Thymus (tissue), 11 donors: ENCODE measurements around the gene ANO2. TPM values are rescaled to one million over a fixed set of nuclear protein-coding genes. Genes with fewer than 3 reads are reported as not detected.
A peak's percentile ranks its signal among the peaks of the same experiment; 100 is the strongest.

Source experiments
- DNase-seq, 9 donors: peaks; one replicate each; pipeline ENCODE4 v3.0.0-alpha.2; 2013; ENCODE audit warnings: low spot score in 9 of 9, low read depth in 6 of 9, missing footprints in 1 of 9
- H3K27ac ChIP-seq, 2 donors: one replicate each; pipeline ENCODE4 v1.5.1; 2013; ENCODE audit warnings: control low read depth in 1 of 2, low read depth in 1 of 2, low read length in 1 of 2, mild to moderate bottlenecking in 1 of 2, moderate library complexity in 1 of 2
- H3K27me3 ChIP-seq, 2 donors: one replicate each; pipeline ENCODE4 v1.5.1; 2013; ENCODE audit warnings: low read length in 1 of 2; ENCODE audit not compliant: control insufficient read depth in 2 of 2, insufficient read depth in 1 of 2
- H3K36me3 ChIP-seq, 2 donors: one replicate each; pipeline ENCODE4 v1.5.1; 2013; ENCODE audit warnings: low read length in 1 of 2, mild to moderate bottlenecking in 1 of 2, moderate library complexity in 1 of 2; ENCODE audit not compliant: control insufficient read depth in 2 of 2, insufficient read depth in 2 of 2
- H3K4me1 ChIP-seq, 2 donors: one replicate each; pipeline ENCODE4 v1.5.1; 2013; ENCODE audit warnings: low read length in 2 of 2; ENCODE audit not compliant: control insufficient read depth in 2 of 2, insufficient read depth in 2 of 2
- H3K4me3 ChIP-seq, 2 donors: one replicate each; pipeline ENCODE4 v1.5.1; 2013; ENCODE audit warnings: low read length in 2 of 2, control low read depth in 1 of 2, mild to moderate bottlenecking in 1 of 2
- H3K9me3 ChIP-seq, 2 donors: one replicate each; pipeline ENCODE4 v1.5.1; 2013; ENCODE audit warnings: low read length in 1 of 2, mild to moderate bottlenecking in 1 of 2; ENCODE audit not compliant: control insufficient read depth in 2 of 2, insufficient read depth in 1 of 2
- WGBS: extraction: QIAGEN DNeasy Blood & Tissue Kit; methylation state at CpG from one replicate; pipeline ENCODE4 v1.1.7; 2013; 5-methylcytosine and 5-hydroxymethylcytosine counted together
- polyA plus RNA-seq: library from polyadenylated mRNA; stranded (reverse); fragments of 200-250 nt; gene quantifications from one replicate; pipeline ENCODE4 v1.2.3, GENCODE V29; 2013
- total RNA-seq: library from RNA; stranded (reverse); fragments of 120-200 nt; gene quantifications from one replicate; pipeline ENCODE4 v1.2.4, GENCODE V29; 2013
- donor health status: healthy.

The ANO2 gene
- total and polyA plus RNA-seq, 2 donors: 0.57 to 1.4 TPM

GRCh38 chr12:5952031-5952430, 7.0 kb upstream of the ANO2 start:
- Histone ChIP-seq H3K4me1 (peaks cover 0 to 25% of the 10 kb centered on the region in 2 donors), H3K27ac (no peak overlapping the region), H3K27me3 (peaks cover 0 to 4% of the 10 kb centered on the region in 2 donors), H3K9me3 (no peaks in the 10 kb centered on the region), H3K4me3 (no peak overlapping the region), H3K36me3 (no peaks in the 10 kb centered on the region)
- WGBS: 96% methylated on average over 3 of the region's 3 CpGs
- no peak for DNase-seq

- Histone ChIP-seq H3K9me3 (no peaks in the 10 kb centered on the region), H3K27me3 (peaks cover 32 to 38% of the 10 kb centered on the region in 2 donors), H3K27ac (peak overlapping the region in 1 of 2 donors; percentile 12), H3K36me3 (no peaks in the 10 kb centered on the region), H3K4me1 (peaks cover 0 to 31% of the 10 kb centered on the region in 2 donors), H3K4me3 (no peak overlapping the region)
- 35% methylated on average over 3 of the region's 3 CpGs for WGBS
- DNase-seq: no peak
Measured at GRCh38 chr12:5948696-5949095, 3.6 kb upstream of the ANO2 start.

GRCh38 chr12:5947006-5947405, 1.9 kb upstream of the ANO2 start:
- Histone ChIP-seq H3K27me3 (peaks cover 34 to 43% of the 10 kb centered on the region in 2 donors), H3K36me3 (no peaks in the 10 kb centered on the region), H3K4me3 (no peak overlapping the region), H3K9me3 (no peaks in the 10 kb centered on the region), H3K27ac (no peak overlapping the region), H3K4me1 (peaks cover 0 to 31% of the 10 kb centered on the region in 2 donors)
- DNase-seq: no peak
- WGBS: 92% methylated on average over 1 of the region's 1 CpG

GRCh38 chr12:5946388-5946787, 1.3 kb upstream of the ANO2 start:
- H3K36me3 ChIP-seq: no peaks in the 10 kb centered on the region

GRCh38 chr12:5944688-5945070, 380 bp downstream of the ANO2 start:
- Histone ChIP-seq H3K27ac (no peak overlapping the region), H3K9me3 (no peaks in the 10 kb centered on the region), H3K27me3 (peaks cover 34 to 43% of the 10 kb centered on the region in 2 donors), H3K36me3 (no peaks in the 10 kb centered on the region), H3K4me1 (peaks cover 0 to 17% of the 10 kb centered on the region in 2 donors), H3K4me3 (no peak overlapping the region)
- DNase-seq: no peak
- 48% methylated on average over 12 of the region's 12 CpGs for WGBS

More at GRCh38 chr12:5946388-5946787, 1.3 kb upstream of the ANO2 start:
- no peaks in the 10 kb centered on the region for H3K9me3 ChIP-seq
- peaks cover 0 to 26% of the 10 kb centered on the region in 2 donors for H3K4me1 ChIP-seq
- no peak overlapping the region for H3K27ac ChIP-seq
- DNase-seq: no peak
- WGBS: 90% methylated on average over 2 of the region's 2 CpGs
- H3K4me3 ChIP-seq: no peak overlapping the region
- H3K27me3 ChIP-seq: peaks cover 34 to 43% of the 10 kb centered on the region in 2 donors

GRCh38 chr12:5944053-5944452, 1.0 kb downstream of the ANO2 start:
- Histone ChIP-seq H3K4me3 (no peak overlapping the region), H3K36me3 (no peaks in the 10 kb centered on the region), H3K27me3 (peaks cover 34 to 43% of the 10 kb centered on the region in 2 donors), H3K4me1 (peaks cover 0 to 16% of the 10 kb centered on the region in 2 donors), H3K9me3 (no peaks in the 10 kb centered on the region), H3K27ac (no peak overlapping the region)
- WGBS: 95% methylated on average over 8 of the region's 8 CpGs
- no peak for DNase-seq

GRCh38 chr12:5941907-5942306, 3.2 kb downstream of the ANO2 start:
- no peaks in the 10 kb centered on the region for H3K36me3 ChIP-seq
- H3K4me1 ChIP-seq: peaks cover 0 to 6% of the 10 kb centered on the region in 2 donors
- no peak overlapping the region for H3K4me3 ChIP-seq
- H3K27ac ChIP-seq: no peak overlapping the region
- 95% methylated on average over 3 of the region's 3 CpGs for WGBS
- DNase-seq: no peak
- H3K27me3 ChIP-seq: peaks cover 33 to 37% of the 10 kb centered on the region in 2 donors
- H3K9me3 ChIP-seq: no peaks in the 10 kb centered on the region

- H3K9me3 ChIP-seq: no peaks in the 10 kb centered on the region
- H3K27me3 ChIP-seq: peaks cover 0 to 2% of the 10 kb centered on the region in 2 donors
- no peaks in the 10 kb centered on the region for H3K4me1 ChIP-seq
- no peaks in the 10 kb centered on the region for H3K36me3 ChIP-seq
- DNase-seq: no peak
- H3K27ac ChIP-seq: no peak overlapping the region
- H3K4me3 ChIP-seq: no peak overlapping the region
- WGBS: 93% methylated on average over 4 of the region's 4 CpGs
Measured at GRCh38 chr12:5927732-5928516, 17.1 kb downstream of the ANO2 start.

- DNase-seq: no peak
- peaks cover 0 to 2% of the 10 kb centered on the region in 2 donors for H3K27me3 ChIP-seq
- no peaks in the 10 kb centered on the region for H3K36me3 ChIP-seq
- no peak overlapping the region for H3K27ac ChIP-seq
- H3K9me3 ChIP-seq: no peaks in the 10 kb centered on the region
- H3K4me3 ChIP-seq: no peak overlapping the region
- WGBS: 94% methylated on average over 9 of the region's 9 CpGs
- no peaks in the 10 kb centered on the region for H3K4me1 ChIP-seq
Measured at GRCh38 chr12:5925646-5926045, 19.4 kb downstream of the ANO2 start.
